Coronary artery (tissue), 2 donors: ENCODE data around the gene CABP2.

Experiments used
- DNase-seq: peaks from one replicate; pipeline ENCODE4 v3.0.0-alpha.2; 2017; ENCODE audit warnings: low spot score
- H3K27ac ChIP-seq, 2 donors: fragments of 200-600 bp; sonication (generic); one replicate each; pipeline ENCODE4 v1.5.1; 2016 to 2019
- H3K4me3 ChIP-seq: fragments of 200-600 bp; sonication (generic); 2 replicates; pipeline ENCODE4 v1.5.1; 2016; ENCODE audit warnings: mild to moderate bottlenecking, moderate library complexity
- CTCF ChIP-seq: fragments of 200-600 bp; sonication (generic); IDR thresholded peaks from one replicate; pipeline ENCODE4 v1.5.1; 2019; ENCODE audit warnings: antibody characterized with exemption

CABP2 gene

DNA sequence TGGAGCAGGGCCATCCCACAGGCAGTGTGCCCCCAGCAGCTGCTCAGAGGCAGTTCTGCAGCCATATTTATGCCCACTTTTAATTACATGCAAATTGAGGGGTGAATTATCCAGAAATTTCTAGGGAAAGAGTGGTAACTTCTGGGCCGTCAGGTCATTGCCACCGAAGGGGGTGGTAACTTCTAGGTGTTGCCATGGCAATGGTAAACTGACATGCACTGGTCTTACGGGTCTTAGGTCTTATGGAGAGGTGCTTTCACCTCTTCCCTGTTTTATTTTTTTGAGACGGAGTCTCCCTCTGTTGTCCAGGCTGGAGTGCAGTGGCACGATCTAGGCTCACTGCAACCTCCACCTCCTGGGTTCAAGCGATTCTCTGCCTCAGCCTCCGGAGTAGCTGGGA lies 50.4 kb downstream of the CABP2 start:
- no peak for TF ChIP-seq CTCF
- no peak overlapping the region for H3K4me3 ChIP-seq
- DNase-seq = no peak
- no peak overlapping the region for H3K27ac ChIP-seq

GRCh38 chr11:67470337-67471002 lies 52.8 kb downstream of the CABP2 start:
- Histone ChIP-seq H3K4me3 (no peak overlapping the region), H3K27ac (no peak overlapping the region)
- DNase-seq = no peak
- no peak for TF ChIP-seq CTCF

- DNase-seq = no peak
- Histone ChIP-seq H3K27ac (peak overlapping the region; percentile 77 to 91), H3K4me3 (peak overlapping the region; percentile 93)
- no peak for TF ChIP-seq CTCF
Observed at GRCh38 chr11:67469508-67469811, 53.8 kb downstream of the CABP2 start.
